GM19025 (cell line): ENCODE results near the gene KHDC4.
"Not testable (repeated sequence)": the region's sequence is repeated elsewhere in the genome, so short reads cannot be mapped to it uniquely, and the experiment has no call there.

Experiments
- ATAC-seq: cut with Tn5 transposase; IDR thresholded peaks from one replicate; pipeline ENCODE4 v1.9.1; 2021; ENCODE audit warnings: mild to moderate bottlenecking, low read depth, moderate library complexity; ENCODE audit not compliant: unreplicated experiment

Gene KHDC4

DNA sequence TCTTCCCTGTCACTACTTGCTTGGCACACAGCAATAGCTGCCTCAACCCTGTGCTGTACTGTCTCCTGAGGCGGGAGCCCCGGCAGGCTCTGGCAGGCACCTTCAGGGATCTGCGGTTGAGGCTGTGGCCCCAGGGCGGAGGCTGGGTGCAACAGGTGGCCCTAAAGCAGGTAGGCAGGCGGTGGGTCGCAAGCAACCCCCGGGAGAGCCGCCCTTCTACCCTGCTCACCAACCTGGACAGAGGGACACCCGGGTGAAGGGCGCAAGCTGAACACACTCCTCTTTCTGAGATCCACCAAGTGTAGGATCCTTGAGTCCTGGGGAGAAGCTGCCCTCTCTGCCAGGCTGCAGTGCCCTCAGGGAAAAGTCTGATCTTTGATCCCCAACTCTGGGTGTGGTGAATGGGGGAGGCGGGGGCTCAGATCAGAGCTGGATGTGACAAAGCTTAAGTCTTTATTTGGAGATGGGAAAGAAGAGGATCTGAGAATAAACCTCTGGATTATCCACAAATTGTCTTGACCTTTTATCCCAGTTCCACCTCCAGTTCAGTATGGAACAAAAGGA, 8.4 kb upstream of the KHDC4 start:
- ATAC-seq, result no peak

DNA sequence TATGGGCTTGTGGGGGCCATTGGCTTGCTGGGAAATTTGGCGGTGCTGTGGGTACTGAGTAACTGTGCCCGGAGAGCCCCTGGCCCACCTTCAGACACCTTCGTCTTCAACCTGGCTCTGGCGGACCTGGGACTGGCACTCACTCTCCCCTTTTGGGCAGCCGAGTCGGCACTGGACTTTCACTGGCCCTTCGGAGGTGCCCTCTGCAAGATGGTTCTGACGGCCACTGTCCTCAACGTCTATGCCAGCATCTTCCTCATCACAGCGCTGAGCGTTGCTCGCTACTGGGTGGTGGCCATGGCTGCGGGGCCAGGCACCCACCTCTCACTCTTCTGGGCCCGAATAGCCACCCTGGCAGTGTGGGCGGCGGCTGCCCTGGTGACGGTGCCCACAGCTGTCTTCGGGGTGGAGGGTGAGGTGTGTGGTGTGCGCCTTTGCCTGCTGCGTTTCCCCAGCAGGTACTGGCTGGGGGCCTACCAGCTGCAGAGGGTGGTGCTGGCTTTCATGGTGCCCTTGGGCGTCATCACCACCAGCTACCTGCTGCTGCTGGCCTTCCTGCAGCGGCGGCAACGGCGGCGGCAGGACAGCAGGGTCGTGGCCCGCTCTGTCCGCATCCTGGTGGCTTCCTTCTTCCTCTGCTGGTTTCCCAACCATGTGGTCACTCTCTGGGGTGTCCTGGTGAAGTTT, 7.8 kb upstream of the KHDC4 start:
- no peak for ATAC-seq

GRCh38 chr1:155940993-155941844, 7.0 kb upstream of the KHDC4 start, which contains the start of gene RXFP4:
TSS of gene RXFP4 (plus strand) at chr1:155941638. CDS start at chr1:155941710, 72 bp downstream.
- ATAC-seq, result no peak

GRCh38 chr1:155940482-155940992, 6.3 kb upstream of the KHDC4 start:
- ATAC-seq, result no peak

GRCh38 chr1:155938220-155938627, 4.0 kb upstream of the KHDC4 start:
- no peak for ATAC-seq

DNA sequence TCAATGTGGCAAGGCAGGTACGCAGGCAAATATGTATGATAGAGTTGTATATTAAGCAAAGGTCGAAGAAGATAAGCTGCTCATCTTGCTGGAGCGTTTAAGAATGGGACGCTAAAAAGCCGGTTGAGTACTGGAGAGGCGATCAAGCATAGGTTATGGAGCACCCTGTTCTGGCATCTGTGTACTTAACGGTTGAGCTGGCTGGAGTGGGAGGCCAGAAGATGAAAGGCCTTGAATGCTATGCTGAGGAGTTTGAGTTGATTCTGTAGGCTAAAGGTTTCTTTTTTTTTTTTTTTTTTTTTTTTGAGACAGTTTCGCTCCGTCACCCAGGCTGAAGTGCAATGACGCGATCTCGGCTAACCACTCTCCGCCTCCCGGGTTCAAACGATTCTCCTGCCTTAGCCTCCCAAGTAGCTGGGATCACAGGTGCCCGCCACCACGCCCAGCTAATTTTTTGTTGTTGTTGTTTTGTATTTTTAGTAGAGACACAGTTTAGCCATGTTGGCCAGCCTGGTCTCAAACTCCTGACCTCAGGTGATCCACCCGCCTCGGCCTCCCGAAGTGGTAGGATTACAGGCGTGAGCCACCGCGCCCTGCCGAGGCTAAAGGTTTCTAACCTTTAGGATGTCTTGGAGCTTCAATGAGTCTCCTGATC, 850 bp upstream of the KHDC4 start:
- ATAC-seq, result no peak

DNA sequence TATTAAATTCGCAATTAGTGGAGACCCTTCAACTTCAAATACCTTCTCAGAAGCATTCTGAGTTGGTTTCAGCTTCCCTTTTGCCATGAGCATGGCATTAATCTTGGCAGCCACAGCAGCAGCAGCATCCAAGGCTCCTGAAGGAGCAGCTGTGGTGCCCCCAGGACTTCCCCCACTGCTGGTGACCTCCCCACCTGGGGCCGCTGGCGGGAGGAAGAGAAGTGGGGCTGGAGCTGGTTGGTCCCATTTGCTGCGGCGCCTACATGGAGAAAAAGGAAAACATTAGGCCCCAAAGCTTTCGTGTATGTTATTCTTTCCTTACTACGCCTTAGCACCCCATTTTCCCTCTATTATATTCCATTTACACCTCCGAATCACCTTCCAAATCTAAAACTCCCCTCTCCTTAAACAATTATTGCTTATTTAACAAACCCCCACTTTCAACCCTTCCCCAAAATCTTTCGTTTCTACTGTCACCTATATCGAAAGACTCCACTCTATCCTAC, 569 bp downstream of the KHDC4 start:
- ATAC-seq, result no peak

DNA sequence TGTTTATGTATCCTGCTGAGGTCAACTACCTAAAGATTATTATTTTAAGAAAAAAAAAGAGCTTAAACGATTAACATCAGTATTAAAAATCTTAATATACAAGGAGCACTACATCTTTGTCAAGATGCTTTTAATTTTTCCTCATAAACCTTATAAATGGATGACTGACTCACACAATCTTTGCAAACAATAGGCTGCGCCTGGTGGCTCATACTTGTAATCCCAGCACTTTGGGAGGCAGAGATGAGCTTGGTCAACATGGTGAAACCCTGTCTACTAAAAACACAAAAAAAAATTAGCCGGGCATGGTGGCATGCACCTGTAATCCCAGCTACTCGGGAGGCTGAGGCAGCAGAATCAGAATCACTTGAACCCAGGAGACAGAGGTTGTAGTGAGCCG, 1.7 kb downstream of the KHDC4 start:
- no peak for ATAC-seq

DNA sequence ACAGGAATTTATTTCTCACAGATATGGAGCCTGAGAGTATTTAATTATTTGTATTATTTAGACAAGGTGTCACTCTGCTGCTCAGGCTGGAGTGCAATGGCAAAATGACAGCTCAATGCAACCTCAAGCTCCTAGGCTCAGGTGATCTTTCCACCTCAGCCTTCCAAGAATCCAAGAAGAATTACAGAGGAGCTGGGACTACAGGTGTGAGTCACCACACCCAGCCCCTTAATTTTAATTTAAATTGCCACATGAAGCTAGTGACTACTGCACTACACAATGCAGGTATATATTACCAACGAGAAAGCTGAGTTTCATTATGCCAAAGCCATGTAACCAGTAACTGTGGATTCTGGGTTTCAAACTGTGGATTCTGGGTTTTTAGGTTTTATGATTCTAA, 2.1 kb downstream of the KHDC4 start:
- no peak for ATAC-seq

GRCh38 chr1:155931332-155932038, 2.7 kb downstream of the KHDC4 start:
- ATAC-seq, result no peak

GRCh38 chr1:155930725-155931124, 3.5 kb downstream of the KHDC4 start:
- ATAC-seq, result not testable (repeated sequence)

DNA sequence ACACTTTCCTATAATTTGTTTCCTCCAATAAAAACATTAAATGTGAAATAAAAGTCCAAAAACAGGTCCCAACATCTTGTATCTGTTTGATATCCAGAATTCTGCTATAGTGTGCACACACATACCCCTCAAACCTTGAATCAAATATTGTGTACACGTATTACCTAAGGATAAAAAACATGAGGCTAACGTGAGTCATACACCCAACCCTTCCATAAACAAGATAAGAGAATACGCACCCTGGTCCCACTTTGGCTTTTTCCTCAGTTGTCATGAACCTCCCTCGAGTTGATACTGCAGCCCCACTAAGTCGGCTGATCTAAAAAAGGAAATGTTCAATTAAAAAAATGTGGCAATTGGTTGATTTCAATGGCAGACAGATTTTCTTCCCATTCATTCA, 5.2 kb downstream of the KHDC4 start:
- no peak for ATAC-seq

DNA sequence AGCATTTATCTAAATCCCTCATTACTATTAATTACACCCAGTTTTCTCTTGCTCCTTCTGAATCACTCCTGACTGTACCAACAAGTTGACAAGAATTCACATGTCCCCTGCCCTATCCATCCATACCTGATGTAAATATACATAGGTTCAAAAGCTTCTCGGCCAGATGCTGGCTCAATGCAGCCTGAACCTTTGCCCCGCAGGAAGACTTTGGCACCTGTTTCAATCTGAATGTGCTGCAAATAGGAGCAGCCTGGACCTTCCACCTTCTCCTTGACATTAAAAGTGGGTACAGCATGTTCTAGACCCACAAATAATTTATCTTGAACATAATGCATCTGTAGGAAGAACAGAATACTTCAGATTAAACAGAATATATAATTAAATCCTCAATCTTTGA, 8.7 kb downstream of the KHDC4 start:
- no peak for ATAC-seq

DNA sequence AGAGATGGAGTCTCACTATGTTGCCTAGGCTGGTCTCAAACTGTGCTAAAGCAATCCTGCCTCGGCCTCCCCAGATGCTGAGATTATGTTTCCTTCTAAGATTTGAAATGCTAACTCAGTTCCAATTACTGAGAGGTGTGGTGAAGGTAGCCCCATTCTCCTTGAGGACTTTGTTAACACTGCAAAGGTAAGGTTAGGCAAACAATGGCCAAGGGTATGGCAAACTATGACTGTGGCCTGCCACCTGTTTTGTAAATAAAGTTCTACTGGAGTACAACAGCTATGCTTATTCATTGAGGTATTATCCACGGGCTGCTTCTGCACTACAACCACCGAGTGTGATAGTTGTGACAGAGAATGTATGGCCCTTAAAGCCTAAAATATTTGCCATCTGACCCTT, 13.5 kb downstream of the KHDC4 start:
- ATAC-seq, result no peak

- no peak for ATAC-seq
Observed at GRCh38 chr1:155919801-155920200, 14.4 kb downstream of the KHDC4 start.

- no peak for ATAC-seq
Observed at GRCh38 chr1:155918660-155919059, 15.6 kb downstream of the KHDC4 start.

GRCh38 chr1:155913969-155914757, 20.1 kb downstream of the KHDC4 start:
- no peak for ATAC-seq

- ATAC-seq, result no peak
Observed at GRCh38 chr1:155912056-155912536, 22.1 kb downstream of the KHDC4 start.
